ENCODE measurements around the gene RBP4. TPM values are rescaled to one million over a fixed set of nuclear protein-coding genes. Genes with fewer than 3 reads are reported as not detected.

The RBP4 gene
- polyA plus RNA-seq, 1 of the 3 experiments (the other 2 are of a cell fraction) = not detected

DNA sequence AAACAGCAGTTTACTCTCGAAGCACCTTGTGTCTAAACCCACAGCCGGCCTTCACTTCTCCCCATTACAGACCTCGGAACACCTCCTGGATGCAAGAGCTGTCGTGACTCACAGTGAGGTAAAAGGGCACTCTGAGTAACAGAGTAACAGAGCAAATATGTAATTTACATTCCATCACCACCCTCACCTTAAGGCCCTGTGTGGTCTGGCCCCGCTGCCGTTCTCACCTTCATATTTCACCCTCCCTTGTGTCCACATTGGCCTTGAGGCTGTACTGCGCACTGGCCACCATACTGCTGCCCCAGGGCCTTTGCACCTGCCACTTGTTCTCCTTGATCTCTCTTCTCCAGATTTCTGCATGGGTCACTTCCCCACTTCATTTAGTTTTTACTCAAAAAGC is 21.9 kb downstream of the RBP4 start:
- Histone ChIP-seq H3K27me3 (ENCODE audit: insufficient read depth) (peaks cover 9% of the 10 kb centered on the region; the same call in 1 of the 2 replicates), H3K9ac (no peak overlapping the region), H3K9me2 (no peaks in the 10 kb centered on the region), H3K4me3 (ENCODE audit: low read depth in 2 of 2, low read length in 1 of 2) (no peak overlapping the region), H4K20me1 (ENCODE audit: insufficient read depth) (no peaks in the 10 kb centered on the region), H3K36me3 (replicated peaks in 1 of 2; ENCODE audit: control insufficient read depth in 1 of 2, insufficient read depth in 2 of 2, low read length in 1 of 2) (no peaks in the 10 kb centered on the region), H3K4me1 (ENCODE audit: control insufficient read depth in 1 of 2, insufficient read depth in 2 of 2, low read depth in 1 of 2, low read length in 1 of 2) (no peaks in the 10 kb centered on the region), H3K9me3 (no peaks in the 10 kb centered on the region), H3K4me2 (no peak overlapping the region), H2AFZ (ENCODE audit: low read depth) (no peak overlapping the region), H3F3A (replicated peaks; ENCODE audit: insufficient read depth) (no peaks in the 10 kb centered on the region), H3K79me2 (ENCODE audit: insufficient read depth) (no peaks in the 10 kb centered on the region), H3K27ac (ENCODE audit: low read depth in 2 of 2, low read length in 1 of 2) (no peak overlapping the region)
- TF ChIP-seq, protein P1, sequence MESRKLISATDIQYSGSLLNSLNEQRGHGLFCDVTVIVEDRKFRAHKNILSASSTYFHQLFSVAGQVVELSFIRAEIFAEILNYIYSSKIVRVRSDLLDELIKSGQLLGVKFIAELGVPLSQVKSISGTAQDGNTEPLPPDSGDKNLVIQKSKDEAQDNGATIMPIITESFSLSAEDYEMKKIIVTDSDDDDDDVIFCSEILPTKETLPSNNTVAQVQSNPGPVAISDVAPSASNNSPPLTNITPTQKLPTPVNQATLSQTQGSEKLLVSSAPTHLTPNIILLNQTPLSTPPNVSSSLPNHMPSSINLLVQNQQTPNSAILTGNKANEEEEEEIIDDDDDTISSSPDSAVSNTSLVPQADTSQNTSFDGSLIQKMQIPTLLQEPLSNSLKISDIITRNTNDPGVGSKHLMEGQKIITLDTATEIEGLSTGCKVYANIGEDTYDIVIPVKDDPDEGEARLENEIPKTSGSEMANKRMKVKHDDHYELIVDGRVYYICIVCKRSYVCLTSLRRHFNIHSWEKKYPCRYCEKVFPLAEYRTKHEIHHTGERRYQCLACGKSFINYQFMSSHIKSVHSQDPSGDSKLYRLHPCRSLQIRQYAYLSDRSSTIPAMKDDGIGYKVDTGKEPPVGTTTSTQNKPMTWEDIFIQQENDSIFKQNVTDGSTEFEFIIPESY (IDR thresholded peaks at IDR 0.05; ENCODE audit: borderline replicate concordance, low read depth) = no peak
- TF ChIP-seq SMC3 (IDR thresholded peaks at IDR 0.05; ENCODE audit: low read depth, low read length) (no peak), NFIC (IDR thresholded peaks at IDR 0.05; ENCODE audit: borderline replicate concordance) (no peak), EZH2phosphoT487 (IDR thresholded peaks at IDR 0.05; ENCODE audit: borderline replicate concordance, low read depth) (no peak), FOXJ3 (CRISPR knock-in tag; IDR thresholded peaks at IDR 0.05) (no peak), MXI1 (IDR thresholded peaks at IDR 0.05; ENCODE audit: low read depth, low read length) (no peak), RAD21 (IDR thresholded peaks at IDR 0.05; ENCODE audit: low read length) (no peak), ELF1 (IDR thresholded peaks at IDR 0.05) (no peak), CHD2 (IDR thresholded peaks at IDR 0.05; ENCODE audit: low read length, partially characterized antibody) (no peak), TEAD4 (IDR thresholded peaks at IDR 0.05; ENCODE audit: borderline replicate concordance, insufficient read depth) (no peak), RFX5 (IDR thresholded peaks at IDR 0.05; ENCODE audit: low read length) (no peak), RXRA (IDR thresholded peaks at IDR 0.05; ENCODE audit: borderline replicate concordance, low read depth) (no peak), GABPA (IDR thresholded peaks at IDR 0.05; ENCODE audit: low read depth) (no peak)
- TF ChIP-seq, protein P2, sequence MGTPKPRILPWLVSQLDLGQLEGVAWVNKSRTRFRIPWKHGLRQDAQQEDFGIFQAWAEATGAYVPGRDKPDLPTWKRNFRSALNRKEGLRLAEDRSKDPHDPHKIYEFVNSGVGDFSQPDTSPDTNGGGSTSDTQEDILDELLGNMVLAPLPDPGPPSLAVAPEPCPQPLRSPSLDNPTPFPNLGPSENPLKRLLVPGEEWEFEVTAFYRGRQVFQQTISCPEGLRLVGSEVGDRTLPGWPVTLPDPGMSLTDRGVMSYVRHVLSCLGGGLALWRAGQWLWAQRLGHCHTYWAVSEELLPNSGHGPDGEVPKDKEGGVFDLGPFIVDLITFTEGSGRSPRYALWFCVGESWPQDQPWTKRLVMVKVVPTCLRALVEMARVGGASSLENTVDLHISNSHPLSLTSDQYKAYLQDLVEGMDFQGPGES (IDR thresholded peaks at IDR 0.05; ENCODE audit: low read depth, low read length) = no peak
- TF ChIP-seq, protein P3, sequence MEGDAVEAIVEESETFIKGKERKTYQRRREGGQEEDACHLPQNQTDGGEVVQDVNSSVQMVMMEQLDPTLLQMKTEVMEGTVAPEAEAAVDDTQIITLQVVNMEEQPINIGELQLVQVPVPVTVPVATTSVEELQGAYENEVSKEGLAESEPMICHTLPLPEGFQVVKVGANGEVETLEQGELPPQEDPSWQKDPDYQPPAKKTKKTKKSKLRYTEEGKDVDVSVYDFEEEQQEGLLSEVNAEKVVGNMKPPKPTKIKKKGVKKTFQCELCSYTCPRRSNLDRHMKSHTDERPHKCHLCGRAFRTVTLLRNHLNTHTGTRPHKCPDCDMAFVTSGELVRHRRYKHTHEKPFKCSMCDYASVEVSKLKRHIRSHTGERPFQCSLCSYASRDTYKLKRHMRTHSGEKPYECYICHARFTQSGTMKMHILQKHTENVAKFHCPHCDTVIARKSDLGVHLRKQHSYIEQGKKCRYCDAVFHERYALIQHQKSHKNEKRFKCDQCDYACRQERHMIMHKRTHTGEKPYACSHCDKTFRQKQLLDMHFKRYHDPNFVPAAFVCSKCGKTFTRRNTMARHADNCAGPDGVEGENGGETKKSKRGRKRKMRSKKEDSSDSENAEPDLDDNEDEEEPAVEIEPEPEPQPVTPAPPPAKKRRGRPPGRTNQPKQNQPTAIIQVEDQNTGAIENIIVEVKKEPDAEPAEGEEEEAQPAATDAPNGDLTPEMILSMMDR (IDR thresholded peaks at IDR 0.05) = no peak
- TF ChIP-seq, protein P4, sequence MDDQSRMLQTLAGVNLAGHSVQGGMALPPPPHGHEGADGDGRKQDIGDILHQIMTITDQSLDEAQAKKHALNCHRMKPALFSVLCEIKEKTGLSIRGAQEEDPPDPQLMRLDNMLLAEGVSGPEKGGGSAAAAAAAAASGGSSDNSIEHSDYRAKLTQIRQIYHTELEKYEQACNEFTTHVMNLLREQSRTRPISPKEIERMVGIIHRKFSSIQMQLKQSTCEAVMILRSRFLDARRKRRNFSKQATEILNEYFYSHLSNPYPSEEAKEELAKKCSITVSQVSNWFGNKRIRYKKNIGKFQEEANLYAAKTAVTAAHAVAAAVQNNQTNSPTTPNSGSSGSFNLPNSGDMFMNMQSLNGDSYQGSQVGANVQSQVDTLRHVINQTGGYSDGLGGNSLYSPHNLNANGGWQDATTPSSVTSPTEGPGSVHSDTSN (IDR thresholded peaks at IDR 0.05) = no peak
- TF ChIP-seq, protein P5, sequence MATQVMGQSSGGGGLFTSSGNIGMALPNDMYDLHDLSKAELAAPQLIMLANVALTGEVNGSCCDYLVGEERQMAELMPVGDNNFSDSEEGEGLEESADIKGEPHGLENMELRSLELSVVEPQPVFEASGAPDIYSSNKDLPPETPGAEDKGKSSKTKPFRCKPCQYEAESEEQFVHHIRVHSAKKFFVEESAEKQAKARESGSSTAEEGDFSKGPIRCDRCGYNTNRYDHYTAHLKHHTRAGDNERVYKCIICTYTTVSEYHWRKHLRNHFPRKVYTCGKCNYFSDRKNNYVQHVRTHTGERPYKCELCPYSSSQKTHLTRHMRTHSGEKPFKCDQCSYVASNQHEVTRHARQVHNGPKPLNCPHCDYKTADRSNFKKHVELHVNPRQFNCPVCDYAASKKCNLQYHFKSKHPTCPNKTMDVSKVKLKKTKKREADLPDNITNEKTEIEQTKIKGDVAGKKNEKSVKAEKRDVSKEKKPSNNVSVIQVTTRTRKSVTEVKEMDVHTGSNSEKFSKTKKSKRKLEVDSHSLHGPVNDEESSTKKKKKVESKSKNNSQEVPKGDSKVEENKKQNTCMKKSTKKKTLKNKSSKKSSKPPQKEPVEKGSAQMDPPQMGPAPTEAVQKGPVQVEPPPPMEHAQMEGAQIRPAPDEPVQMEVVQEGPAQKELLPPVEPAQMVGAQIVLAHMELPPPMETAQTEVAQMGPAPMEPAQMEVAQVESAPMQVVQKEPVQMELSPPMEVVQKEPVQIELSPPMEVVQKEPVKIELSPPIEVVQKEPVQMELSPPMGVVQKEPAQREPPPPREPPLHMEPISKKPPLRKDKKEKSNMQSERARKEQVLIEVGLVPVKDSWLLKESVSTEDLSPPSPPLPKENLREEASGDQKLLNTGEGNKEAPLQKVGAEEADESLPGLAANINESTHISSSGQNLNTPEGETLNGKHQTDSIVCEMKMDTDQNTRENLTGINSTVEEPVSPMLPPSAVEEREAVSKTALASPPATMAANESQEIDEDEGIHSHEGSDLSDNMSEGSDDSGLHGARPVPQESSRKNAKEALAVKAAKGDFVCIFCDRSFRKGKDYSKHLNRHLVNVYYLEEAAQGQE (IDR thresholded peaks at IDR 0.05; ENCODE audit: low read depth, low read length) = no peak
- 32% methylated on average over 7 of the region's 7 CpGs for WGBS (ENCODE audit: low lambda C conversion rate)
- no peak for DNase-seq
- ChIA-PET POLR2A (no interaction called here), CTCF (interaction anchor here (0.8 to 1.3 kb wide), 2 partner anchors 24 to 203 kb away, joined by 3 to 5 read pairs; no protein-coding TSS in a partner anchor)
